ENCODE results near the gene AGR2.

DNA sequence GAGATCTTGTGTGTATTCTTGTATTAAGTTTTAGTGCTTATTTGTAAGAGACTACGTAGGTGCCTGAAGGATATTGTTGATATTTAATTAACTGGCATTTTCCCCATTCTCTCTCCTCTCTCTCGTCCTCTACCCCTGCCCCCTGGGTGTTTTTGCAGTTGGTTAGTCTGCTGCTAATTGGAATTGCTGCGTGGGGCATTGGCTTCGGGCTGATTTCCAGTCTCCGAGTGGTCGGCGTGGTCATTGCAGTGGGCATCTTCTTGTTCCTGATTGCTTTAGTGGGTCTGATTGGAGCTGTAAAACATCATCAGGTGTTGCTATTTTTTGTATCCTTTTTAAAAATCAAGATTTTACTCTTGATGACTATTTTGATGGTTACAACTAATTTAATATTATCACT is 28.7 kb downstream of the AGR2 start:
- TF ChIP-seq CTCF (conservative IDR thresholded peaks at IDR 0.05 in 1 of 2, IDR thresholded peaks at IDR 0.05 in 1 of 2; ENCODE audit: low read depth in 1 of 2, low read length in 2 of 2) = no peak
- no peak for TF ChIP-seq EZH2 (IDR thresholded peaks at IDR 0.05; ENCODE audit: low read length, missing control alignments)
